ENCODE measurements around the gene GPR34. TPM values are rescaled to one million over a fixed set of nuclear protein-coding genes. Genes with fewer than 3 reads are reported as not detected.

The GPR34 gene
- total RNA-seq, 4 donors from 2014 or later, result 3.4 to 12.1 (median 8.5) TPM

DNA sequence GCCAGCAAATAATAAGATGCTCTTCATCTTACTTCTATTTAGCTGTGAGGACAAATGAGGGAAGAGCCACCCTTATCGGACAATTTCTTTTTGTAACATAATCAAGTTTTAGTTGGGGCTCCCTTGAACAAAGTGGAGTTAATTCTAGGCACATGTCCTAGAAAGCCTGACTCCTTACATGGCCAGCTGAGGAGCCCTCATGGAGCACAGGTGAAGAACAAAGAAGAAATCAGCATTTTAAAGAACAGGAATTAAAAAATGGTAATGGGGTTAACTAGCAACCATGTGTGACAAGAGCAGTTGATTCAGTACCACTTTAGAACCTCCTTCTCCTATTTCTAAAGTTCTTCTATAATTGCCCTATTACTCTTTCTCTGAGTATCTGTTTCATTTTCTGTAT, 51.1 kb downstream of the GPR34 start:
- Histone ChIP-seq H3K9me3 (no peaks in the 10 kb centered on the region), H3K4me3 (replicated peaks in 1 of 3) (no peak overlapping the region), H3K27ac (no peak overlapping the region), H3K36me3 (no peaks in the 10 kb centered on the region), H3K4me1 (no peaks in the 10 kb centered on the region), H3K27me3 (no peaks in the 10 kb centered on the region)
- intact Hi-C loops (cut with DNase I), result no loop called here
- DNase-seq, result no peak
- WGBS, 2 donors, result 75 to 86% methylated on average over 1 of the region's 1 CpG
- no peak for TF ChIP-seq CTCF (IDR thresholded peaks at IDR 0.05)
- no peak for TF ChIP-seq POLR2A (IDR thresholded peaks at IDR 0.05)

Small RNAs within 50 kb of the gene (small RNA-seq; reads per million reads assigned to genes)
- gene RN7SL144P, result not detected

Other genes with a start within 250 kb of the GPR34 start
- gene NYX, start 241.6 kb upstream of the GPR34 start, total RNA-seq, result not detected
- gene GPR82, start 35.2 kb downstream of the GPR34 start, total RNA-seq, result under 1 TPM in 2 of 4 donors, not detected in 2; 0.33 to 0.40 TPM
- gene CASK, start 234.6 kb downstream of the GPR34 start, total RNA-seq, result 10 to 100 TPM; 33.1 to 41.6 (median 36.4) TPM